NCI-H2029 (cell line): ENCODE measurements around the gene ATP8B4.
"Not testable (repeated sequence)": the region's sequence is repeated elsewhere in the genome, so short reads cannot be mapped to it uniquely, and the experiment has no call there.

Experiments
- DNase-seq: peaks from one replicate; lab custom pipeline; 2025; lab: John Stamatoyannopoulos, UW

ATP8B4 gene

GRCh38 chr15:50107591-50108408, 11.2 kb downstream of the ATP8B4 start:
- no peak for DNase-seq

- no peak for DNase-seq
Observed at GRCh38 chr15:50107157-50107556, 11.9 kb downstream of the ATP8B4 start.

- no peak for DNase-seq
Observed at GRCh38 chr15:50106457-50106856, 12.6 kb downstream of the ATP8B4 start.

- no peak for DNase-seq
Observed at GRCh38 chr15:50100486-50100885, 18.5 kb downstream of the ATP8B4 start.

- no peak for DNase-seq
Observed at GRCh38 chr15:50098545-50098944, 20.5 kb downstream of the ATP8B4 start.

- no peak for DNase-seq
Observed at GRCh38 chr15:50095938-50096821, 22.9 kb downstream of the ATP8B4 start.

- DNase-seq: not testable (repeated sequence)
Observed at GRCh38 chr15:50089386-50089785, 29.6 kb downstream of the ATP8B4 start.

- DNase-seq: no peak
Observed at GRCh38 chr15:50084932-50085331, 34.1 kb downstream of the ATP8B4 start.

- no peak for DNase-seq
Observed at GRCh38 chr15:50083424-50084025, 35.5 kb downstream of the ATP8B4 start.

GRCh38 chr15:50082066-50082465, 37.0 kb downstream of the ATP8B4 start:
- no peak for DNase-seq

GRCh38 chr15:50077651-50078050, 41.4 kb downstream of the ATP8B4 start:
- no peak for DNase-seq

- no peak for DNase-seq
Observed at GRCh38 chr15:50077176-50077575, 41.9 kb downstream of the ATP8B4 start.

GRCh38 chr15:50075319-50075718, 43.7 kb downstream of the ATP8B4 start:
- DNase-seq: no peak

- DNase-seq: no peak
Observed at GRCh38 chr15:50071551-50072258, 47.3 kb downstream of the ATP8B4 start.

GRCh38 chr15:50068016-50068415, 51.0 kb downstream of the ATP8B4 start:
- DNase-seq: no peak

- no peak for DNase-seq
Observed at GRCh38 chr15:50067254-50067653, 51.8 kb downstream of the ATP8B4 start.

GRCh38 chr15:50066666-50067065, 52.4 kb downstream of the ATP8B4 start:
- no peak for DNase-seq

- no peak for DNase-seq
Observed at GRCh38 chr15:50066202-50066601, 52.8 kb downstream of the ATP8B4 start.

GRCh38 chr15:50065279-50065678, 53.8 kb downstream of the ATP8B4 start:
- DNase-seq: no peak

- no peak for DNase-seq
Observed at GRCh38 chr15:50064673-50065072, 54.4 kb downstream of the ATP8B4 start.

GRCh38 chr15:50063226-50063625, 55.8 kb downstream of the ATP8B4 start:
- DNase-seq: no peak

- DNase-seq: no peak
Observed at GRCh38 chr15:50061503-50061902, 57.5 kb downstream of the ATP8B4 start.
